Stomach (tissue), 4 donors: Measurements from ENCODE around the gene PPP2R5C.

ENCODE experiments used
- CTCF ChIP-seq, 7 experiments: fragments of 450-650 bp in 4 of 7; fragments of 200-600 bp in 3 of 7; sonication (generic) in 3 of 7; IDR thresholded peaks; one replicate each; pipeline ENCODE4 v1.5.1; 2016 to 2019; ENCODE audit warnings: antibody characterized with exemption in 7 of 7, control low read depth in 2 of 7, mild to moderate bottlenecking in 1 of 7
- EP300 ChIP-seq: sonication (generic); formaldehyde crosslinking; IDR thresholded peaks from one replicate; pipeline ENCODE4 v1.6.1; 2017; ENCODE audit warnings: antibody characterized with exemption
- POLR2A ChIP-seq, 4 donors: fragments of 450-650 bp; IDR thresholded peaks; one replicate each; pipeline ENCODE4 v1.6.1; 2016; ENCODE audit warnings: antibody characterized with exemption in 4 of 4, control low read depth in 2 of 4, mild to moderate bottlenecking in 1 of 4, moderate library complexity in 1 of 4

- no peak for TF ChIP-seq CTCF (IDR thresholded peaks at IDR 0.05)
- TF ChIP-seq EP300 = no peak
- no peak for TF ChIP-seq POLR2A (IDR thresholded peaks at IDR 0.05)
Observed at GRCh38 chr14:101726295-101726953, 35.1 kb upstream of the PPP2R5C start.
